ENCODE data around the gene ABRACL. TPM values are rescaled to one million over a fixed set of nuclear protein-coding genes. Genes with fewer than 3 reads are reported as not detected.

The ABRACL gene
- total RNA-seq, 6 experiments from 2014 or later = 22.5 to 52.0 (median 39.6) TPM

DNA sequence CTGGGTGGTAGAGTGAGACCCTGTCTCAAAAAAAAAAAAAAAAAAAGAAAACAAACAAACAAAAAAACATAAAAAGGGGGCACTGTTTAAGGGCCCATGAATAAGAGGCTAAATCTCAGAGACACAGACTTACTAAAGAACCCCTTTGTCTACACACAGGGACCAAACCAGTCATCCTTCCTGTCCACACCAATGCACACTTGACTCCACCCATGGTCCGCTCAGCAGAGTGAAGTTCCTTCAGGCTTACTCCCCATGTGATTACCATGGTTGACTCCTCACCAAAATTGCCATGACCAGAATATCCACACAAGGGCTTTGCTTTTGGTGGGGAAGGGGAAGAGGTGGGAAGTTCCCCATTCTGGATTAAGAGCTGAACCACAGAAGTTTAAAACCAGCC lies 21.1 kb upstream of the ABRACL start:
- DNase-seq = no peak
- Histone ChIP-seq H3K36me3 (no peaks in the 10 kb centered on the region), H3K27me3 (no peaks in the 10 kb centered on the region), H3K9me3 (no peaks in the 10 kb centered on the region), H3K4me3 (no peak overlapping the region), H3K27ac (no peak overlapping the region), H3K4me1 (peaks cover 0 to 29% (median 10%) of the 10 kb centered on the region in 4 donors)
- WGBS (ENCODE audit: insufficient coverage, low coverage, low lambda C conversion rate, missing lambda C conversion rate) = no CpG with 5 or more reads among the region's 1 CpG
- no peak for ATAC-seq
- intact Hi-C loops (cut with DNase I) = no loop called here
- TF ChIP-seq CTCF (IDR thresholded peaks at IDR 0.05) = no peak
- no peak for TF ChIP-seq POLR2A (IDR thresholded peaks at IDR 0.05)

DNA sequence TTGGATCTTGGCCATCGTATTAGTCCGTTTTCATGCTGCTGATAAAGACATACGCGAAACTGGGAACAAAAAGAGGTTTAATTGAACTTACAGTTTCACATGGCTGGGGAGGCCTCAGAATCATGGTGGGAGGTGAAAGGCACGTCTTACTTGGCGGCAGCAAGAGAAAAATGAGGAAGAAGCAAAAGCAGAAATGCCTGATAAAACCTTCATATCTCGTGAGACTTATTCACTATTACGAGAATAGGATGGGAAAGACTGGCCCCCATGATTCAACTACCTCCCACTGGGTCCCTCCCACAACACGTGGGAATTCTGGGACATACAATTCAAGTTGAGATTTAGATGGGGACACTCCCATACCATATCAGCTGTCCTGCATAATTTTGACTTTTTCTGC lies 20.4 kb upstream of the ABRACL start:
- TF ChIP-seq CTCF (IDR thresholded peaks at IDR 0.05) (no peak), POLR2A (IDR thresholded peaks at IDR 0.05) (no peak)
- ATAC-seq (no peak), DNase-seq (no peak)
- Histone ChIP-seq H3K27ac (no peak overlapping the region), H3K36me3 (no peaks in the 10 kb centered on the region), H3K4me1 (peaks cover 0 to 31% (median 10%) of the 10 kb centered on the region in 4 donors), H3K4me3 (no peak overlapping the region), H3K9me3 (no peaks in the 10 kb centered on the region), H3K27me3 (no peaks in the 10 kb centered on the region)
- WGBS (ENCODE audit: insufficient coverage, low coverage, low lambda C conversion rate, missing lambda C conversion rate) = 70% methylated on average over 9 of the region's 9 CpGs
- intact Hi-C loops (cut with DNase I) = no loop called here

DNA sequence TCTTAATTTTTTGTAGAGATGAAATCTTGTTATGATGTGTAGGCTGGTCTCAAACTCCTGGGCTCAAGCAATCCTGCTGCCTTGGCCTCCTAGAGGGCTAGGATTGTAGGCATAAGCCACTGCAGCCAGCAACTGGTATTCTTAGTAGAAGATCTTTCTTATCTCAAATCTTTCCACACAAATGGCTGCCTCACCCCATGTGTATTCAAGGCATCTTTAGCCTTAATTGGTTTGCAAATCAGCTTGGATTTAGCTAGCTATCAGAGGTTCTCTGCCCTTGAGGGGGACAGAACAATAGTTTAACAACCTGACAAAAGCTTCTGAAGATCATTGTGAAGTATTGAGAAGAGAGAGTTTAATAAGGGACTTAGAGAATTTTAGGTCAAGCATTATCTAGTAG lies 17.9 kb upstream of the ABRACL start:
- Histone ChIP-seq H3K27ac (peak overlapping the region in 1 of 3 donors; percentile 20), H3K4me1 (peaks cover 0 to 47% (median 15%) of the 10 kb centered on the region in 4 donors), H3K36me3 (no peaks in the 10 kb centered on the region), H3K4me3 (no peak overlapping the region), H3K27me3 (no peaks in the 10 kb centered on the region), H3K9me3 (no peaks in the 10 kb centered on the region)
- no peak for DNase-seq
- no peak for TF ChIP-seq POLR2A (IDR thresholded peaks at IDR 0.05)
- TF ChIP-seq CTCF (IDR thresholded peaks at IDR 0.05) = no peak
- ATAC-seq = no peak
- intact Hi-C loops (cut with DNase I) = no loop called here

DNA sequence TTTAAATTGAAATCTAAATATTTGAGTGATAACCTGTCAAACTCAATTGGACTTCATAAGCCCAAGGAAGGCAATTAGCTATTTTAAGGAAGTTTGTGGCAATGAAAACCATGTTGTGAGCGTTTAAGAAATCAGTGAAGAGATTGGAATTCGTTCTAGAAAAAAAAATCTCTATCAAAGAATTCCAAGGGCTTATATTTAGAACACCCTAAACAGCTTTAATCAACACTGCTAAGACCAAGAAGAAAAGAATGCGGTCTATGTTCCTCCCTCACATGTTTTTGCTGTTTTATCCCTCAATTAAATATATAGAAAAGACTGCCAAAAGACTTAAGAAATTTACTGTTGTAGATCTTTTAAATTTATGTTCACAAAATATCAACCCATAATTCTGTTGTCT lies 16.6 kb upstream of the ABRACL start:
- Histone ChIP-seq H3K9me3 (no peaks in the 10 kb centered on the region), H3K4me3 (no peak overlapping the region), H3K4me1 (peaks cover 0 to 60% (median 22%) of the 10 kb centered on the region in 4 donors), H3K27ac (peak overlapping the region in 2 of 3 donors; percentile 63 to 70), H3K27me3 (no peaks in the 10 kb centered on the region), H3K36me3 (no peaks in the 10 kb centered on the region)
- DNase-seq (no peak), ATAC-seq (no peak)
- TF ChIP-seq POLR2A (IDR thresholded peaks at IDR 0.05) = no peak
- no peak for TF ChIP-seq CTCF (IDR thresholded peaks at IDR 0.05)
- WGBS (ENCODE audit: insufficient coverage, low coverage, low lambda C conversion rate, missing lambda C conversion rate) = 74% methylated on average over 3 of the region's 3 CpGs
- intact Hi-C loops (cut with DNase I) = no loop called here

Measured in right lobe of liver (tissue), 6 donors.